GM18519 (cell line): ENCODE data around the gene ADNP2.

Experiments used
- ATAC-seq: cut with Tn5 transposase; IDR thresholded peaks from one replicate; pipeline ENCODE4 v1.9.1; 2021; ENCODE audit warnings: mild to moderate bottlenecking, moderate library complexity; ENCODE audit not compliant: unreplicated experiment, low FRiP score

ADNP2 gene

GRCh38 chr18:80184243-80184772 is 75.2 kb downstream of the ADNP2 start:
- no peak for ATAC-seq

- ATAC-seq = no peak
Measured at GRCh38 chr18:80185545-80185944, 76.5 kb downstream of the ADNP2 start.

GRCh38 chr18:80187956-80188642 is 79.0 kb downstream of the ADNP2 start:
- no peak for ATAC-seq

- no peak for ATAC-seq
Measured at GRCh38 chr18:80188643-80189530, 79.8 kb downstream of the ADNP2 start.

- ATAC-seq = no peak
Measured at GRCh38 chr18:80189531-80189865, 80.4 kb downstream of the ADNP2 start.
